ENCODE results near the gene LHX4.

- no peak for TF ChIP-seq EZH2 (IDR thresholded peaks at IDR 0.05; ENCODE audit: insufficient read depth, low read length)
- TF ChIP-seq CTCF (IDR thresholded peaks at IDR 0.05; ENCODE audit: insufficient read depth, low read depth, low read length) = no peak
Measured at GRCh38 chr1:180265201-180265600, 35.1 kb downstream of the LHX4 start.

All from astrocyte (in vitro differentiated cells and primary cell).